ENCODE data around the gene ITGAE.

The ITGAE gene

DNA sequence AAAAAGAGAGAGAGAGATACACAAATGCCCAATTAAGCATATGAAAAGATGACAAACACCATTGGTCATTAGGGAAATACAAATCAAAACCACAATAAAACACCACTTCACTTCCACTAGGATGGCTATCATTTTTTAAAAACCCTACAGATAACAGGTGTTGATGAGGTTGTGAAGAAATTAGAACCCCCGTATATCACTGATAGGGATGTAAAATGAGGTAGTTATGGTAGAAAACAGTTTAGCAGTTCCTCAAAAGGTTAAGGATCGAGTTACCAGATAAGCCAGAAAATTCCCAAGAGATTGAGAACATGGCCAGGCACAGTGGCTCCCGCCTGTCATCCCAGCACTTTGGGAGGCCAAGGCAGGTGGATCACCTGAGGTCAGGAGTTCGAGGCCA lies 107.8 kb downstream of the ITGAE start:
- Histone ChIP-seq H4K20me1 (ENCODE audit: insufficient read depth, low read length) (no peaks in the 10 kb centered on the region), H3K79me2 (ENCODE audit: low read length) (peaks cover 49% of the 10 kb centered on the region), H3K36me3 (replicated peaks; ENCODE audit: insufficient read depth, low read length) (no peaks in the 10 kb centered on the region), H3K4me3 (ENCODE audit: low read length) (no peak overlapping the region), H2AFZ (ENCODE audit: low read length) (no peak overlapping the region), H3K9me3 (replicated peaks; ENCODE audit: insufficient read depth, low read length) (no peaks in the 10 kb centered on the region), H3K9ac (ENCODE audit: low read length) (no peak overlapping the region), H3K4me2 (ENCODE audit: low read depth, low read length) (no peak overlapping the region), H3K4me1 (ENCODE audit: low read length) (0 out of 2 replicates have a peak, but pooled peaks cover 3% of the 10 kb centered on the region), H3K27ac (ENCODE audit: low read length) (no peak overlapping the region), H3K27me3 (replicated peaks; ENCODE audit: insufficient read depth, low read length) (no peaks in the 10 kb centered on the region), H3F3A (ENCODE audit: insufficient read depth, low read length) (no peaks in the 10 kb centered on the region), H3K9me2 (replicated peaks; ENCODE audit: insufficient read depth, low read length) (no peaks in the 10 kb centered on the region)
- TF ChIP-seq EZH2phosphoT487 (IDR thresholded peaks at IDR 0.05; ENCODE audit: low read length) = no peak
- DNase-seq = no peak

DNA sequence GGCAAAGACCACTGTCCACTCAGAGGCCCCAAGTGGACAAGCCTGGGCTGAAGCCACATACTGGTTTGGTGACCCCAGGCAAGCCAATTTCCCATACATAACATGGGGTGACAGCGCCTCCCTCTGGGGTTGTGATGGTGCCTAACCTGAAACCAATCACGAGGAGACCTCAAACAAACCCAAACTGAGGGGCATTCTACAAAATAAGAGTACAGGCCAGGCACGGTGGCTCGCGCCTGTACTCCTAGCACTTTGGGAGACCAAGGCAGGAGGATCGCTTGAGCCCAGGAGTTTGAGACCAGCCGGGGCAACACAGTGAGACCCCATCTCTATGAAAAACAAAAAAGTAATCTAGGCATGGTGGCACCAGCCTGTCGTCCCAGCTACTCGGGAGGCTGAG lies 108.6 kb downstream of the ITGAE start:
- no peaks in the 10 kb centered on the region for H3K9me2 ChIP-seq (replicated peaks; ENCODE audit: insufficient read depth, low read length)
- no peaks in the 10 kb centered on the region for H3K36me3 ChIP-seq (replicated peaks; ENCODE audit: insufficient read depth, low read length)
- H3K9me3 ChIP-seq (replicated peaks; ENCODE audit: insufficient read depth, low read length) = no peaks in the 10 kb centered on the region
- H2AFZ ChIP-seq (ENCODE audit: low read length) = no peak overlapping the region
- H3K4me1 ChIP-seq (ENCODE audit: low read length) = 0 out of 2 replicates have a peak, but pooled peaks cover 3% of the 10 kb centered on the region
- H3K4me2 ChIP-seq (ENCODE audit: low read depth, low read length) = no peak overlapping the region
- no peak for DNase-seq
- no peak for TF ChIP-seq EZH2phosphoT487 (IDR thresholded peaks at IDR 0.05; ENCODE audit: low read length)
- TF ChIP-seq, protein P1, sequence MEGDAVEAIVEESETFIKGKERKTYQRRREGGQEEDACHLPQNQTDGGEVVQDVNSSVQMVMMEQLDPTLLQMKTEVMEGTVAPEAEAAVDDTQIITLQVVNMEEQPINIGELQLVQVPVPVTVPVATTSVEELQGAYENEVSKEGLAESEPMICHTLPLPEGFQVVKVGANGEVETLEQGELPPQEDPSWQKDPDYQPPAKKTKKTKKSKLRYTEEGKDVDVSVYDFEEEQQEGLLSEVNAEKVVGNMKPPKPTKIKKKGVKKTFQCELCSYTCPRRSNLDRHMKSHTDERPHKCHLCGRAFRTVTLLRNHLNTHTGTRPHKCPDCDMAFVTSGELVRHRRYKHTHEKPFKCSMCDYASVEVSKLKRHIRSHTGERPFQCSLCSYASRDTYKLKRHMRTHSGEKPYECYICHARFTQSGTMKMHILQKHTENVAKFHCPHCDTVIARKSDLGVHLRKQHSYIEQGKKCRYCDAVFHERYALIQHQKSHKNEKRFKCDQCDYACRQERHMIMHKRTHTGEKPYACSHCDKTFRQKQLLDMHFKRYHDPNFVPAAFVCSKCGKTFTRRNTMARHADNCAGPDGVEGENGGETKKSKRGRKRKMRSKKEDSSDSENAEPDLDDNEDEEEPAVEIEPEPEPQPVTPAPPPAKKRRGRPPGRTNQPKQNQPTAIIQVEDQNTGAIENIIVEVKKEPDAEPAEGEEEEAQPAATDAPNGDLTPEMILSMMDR (IDR thresholded peaks at IDR 0.05; ENCODE audit: low read length) = 0 out of 2 replicates have a peak, but pooled peaks have one; percentile 9
- TF ChIP-seq EZH2 (optimal IDR thresholded peaks at IDR 0.05; ENCODE audit: low read depth, low read length) = no peak
- no peaks in the 10 kb centered on the region for H3F3A ChIP-seq (ENCODE audit: insufficient read depth, low read length)
- no peaks in the 10 kb centered on the region for H3K27me3 ChIP-seq (replicated peaks; ENCODE audit: insufficient read depth, low read length)
- H4K20me1 ChIP-seq (ENCODE audit: insufficient read depth, low read length) = no peaks in the 10 kb centered on the region
- no peak overlapping the region for H3K9ac ChIP-seq (ENCODE audit: low read length)
- no peak overlapping the region for H3K4me3 ChIP-seq (ENCODE audit: low read length)
- H3K27ac ChIP-seq (ENCODE audit: low read length) = no peak overlapping the region
- peaks cover 49% of the 10 kb centered on the region for H3K79me2 ChIP-seq (ENCODE audit: low read length)

DNA sequence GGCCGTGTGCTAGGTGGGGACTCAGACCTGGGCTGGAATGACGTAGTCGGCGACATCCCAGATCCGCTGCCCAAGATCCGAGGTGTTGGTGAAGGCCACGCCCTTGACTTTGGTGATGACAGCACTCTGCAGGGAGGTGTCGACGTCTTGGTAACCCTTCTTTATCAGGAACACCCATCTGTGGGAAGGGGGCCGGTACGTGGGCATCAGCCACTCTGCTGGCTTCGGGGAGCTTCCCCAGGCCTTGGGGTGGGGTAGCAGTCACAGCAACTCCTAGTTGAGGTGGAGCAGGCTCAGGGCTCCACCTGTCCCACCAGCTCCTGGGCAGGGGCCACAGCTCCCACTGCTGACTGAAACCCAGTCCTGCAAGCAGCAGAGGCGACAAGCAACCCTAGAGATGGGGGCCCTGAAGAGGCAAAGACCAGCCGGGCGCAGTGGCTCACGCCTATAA lies 109.3 kb downstream of the ITGAE start:
- Histone ChIP-seq H3K4me1 (ENCODE audit: low read length) (0 out of 2 replicates have a peak, but pooled peaks cover 3% of the 10 kb centered on the region), H3K9ac (ENCODE audit: low read length) (no peak overlapping the region), H3K4me3 (ENCODE audit: low read length) (no peak overlapping the region), H3K79me2 (ENCODE audit: low read length) (peaks cover 49% of the 10 kb centered on the region), H3K4me2 (ENCODE audit: low read depth, low read length) (no peak overlapping the region), H2AFZ (ENCODE audit: low read length) (no peak overlapping the region), H3K27ac (ENCODE audit: low read length) (no peak overlapping the region), H3K9me2 (replicated peaks; ENCODE audit: insufficient read depth, low read length) (no peaks in the 10 kb centered on the region), H3K9me3 (replicated peaks; ENCODE audit: insufficient read depth, low read length) (no peaks in the 10 kb centered on the region), H3F3A (ENCODE audit: insufficient read depth, low read length) (no peaks in the 10 kb centered on the region), H3K27me3 (replicated peaks; ENCODE audit: insufficient read depth, low read length) (no peaks in the 10 kb centered on the region), H4K20me1 (ENCODE audit: insufficient read depth, low read length) (no peaks in the 10 kb centered on the region), H3K36me3 (replicated peaks; ENCODE audit: insufficient read depth, low read length) (no peaks in the 10 kb centered on the region)
- no peak for DNase-seq
- TF ChIP-seq, protein P1 (IDR thresholded peaks at IDR 0.05; ENCODE audit: low read length) = no peak
- TF ChIP-seq EZH2phosphoT487 (IDR thresholded peaks at IDR 0.05; ENCODE audit: low read length) = no peak
- no peak for TF ChIP-seq EZH2 (optimal IDR thresholded peaks at IDR 0.05; ENCODE audit: low read depth, low read length)

DNA sequence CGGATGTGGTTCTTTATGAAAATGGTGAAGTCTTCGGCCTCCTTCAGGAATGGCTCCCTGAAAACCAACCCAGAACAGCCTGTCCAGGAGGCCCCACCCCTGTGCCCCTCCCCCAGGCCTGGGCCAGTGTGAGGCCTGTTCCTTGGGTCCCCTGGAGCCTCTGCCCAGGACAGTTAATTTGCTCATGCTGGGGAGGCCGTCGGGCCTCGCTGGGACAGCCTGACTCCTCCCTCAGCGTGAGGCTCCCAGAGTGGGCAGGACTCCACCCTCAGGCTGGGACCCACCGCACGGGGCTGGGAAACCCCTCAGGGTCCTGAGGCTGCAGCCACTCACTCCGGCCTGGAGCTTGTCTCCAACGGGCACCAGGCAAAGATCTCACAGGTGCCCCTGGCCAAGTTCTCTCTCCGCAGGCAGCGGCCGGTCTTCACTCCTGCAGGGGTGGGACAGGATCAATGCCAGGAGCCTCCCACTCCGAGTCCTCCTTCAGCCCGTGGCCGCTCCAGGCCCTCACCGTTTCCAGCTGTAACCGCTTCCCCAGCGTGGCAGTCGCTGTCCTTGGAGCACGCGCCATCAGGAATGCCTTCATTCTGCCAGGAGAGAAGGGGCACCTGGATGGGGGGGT lies 110.8 kb downstream of the ITGAE start:
- H3K4me2 ChIP-seq (ENCODE audit: low read depth, low read length) = no peak overlapping the region
- H3K4me3 ChIP-seq (ENCODE audit: low read length) = no peak overlapping the region
- no peaks in the 10 kb centered on the region for H3F3A ChIP-seq (ENCODE audit: insufficient read depth, low read length)
- no peak overlapping the region for H2AFZ ChIP-seq (ENCODE audit: low read length)
- H3K27me3 ChIP-seq (replicated peaks; ENCODE audit: insufficient read depth, low read length) = no peaks in the 10 kb centered on the region
- no peak for TF ChIP-seq EZH2phosphoT487 (IDR thresholded peaks at IDR 0.05; ENCODE audit: low read length)
- no peak for TF ChIP-seq EZH2 (optimal IDR thresholded peaks at IDR 0.05; ENCODE audit: low read depth, low read length)
- TF ChIP-seq, protein P1 (IDR thresholded peaks at IDR 0.05; ENCODE audit: low read length) = no peak
- no peaks in the 10 kb centered on the region for H3K9me3 ChIP-seq (replicated peaks; ENCODE audit: insufficient read depth, low read length)
- DNase-seq = no peak
- H3K9ac ChIP-seq (ENCODE audit: low read length) = no peak overlapping the region
- H4K20me1 ChIP-seq (ENCODE audit: insufficient read depth, low read length) = no peaks in the 10 kb centered on the region
- H3K4me1 ChIP-seq (ENCODE audit: low read length) = 0 out of 2 replicates have a peak, but pooled peaks cover 3% of the 10 kb centered on the region
- no peaks in the 10 kb centered on the region for H3K36me3 ChIP-seq (replicated peaks; ENCODE audit: insufficient read depth, low read length)
- H3K9me2 ChIP-seq (replicated peaks; ENCODE audit: insufficient read depth, low read length) = no peaks in the 10 kb centered on the region
- peaks cover 43% of the 10 kb centered on the region for H3K79me2 ChIP-seq (ENCODE audit: low read length)
- H3K27ac ChIP-seq (ENCODE audit: low read length) = no peak overlapping the region
